ENCODE measurements around the gene DIDO1.

GRCh38 chr20:62966212-62967148 is 40.2 kb upstream of the DIDO1 start:
- TF ChIP-seq POLR2A (IDR thresholded peaks at IDR 0.05), result no peak
- no peak for TF ChIP-seq CTCF (IDR thresholded peaks at IDR 0.05)

Data from lower leg skin (tissue), 3 donors.